Neuronal stem cell (in vitro differentiated cells): Measurements from ENCODE around the gene PRICKLE2.

Experiments
- DNase-seq: peaks from one replicate; pipeline ENCODE4 v3.0.0-alpha.2; 2013; ENCODE audit warnings: low spot score
- H2AFZ ChIP-seq: one replicate; pipeline ENCODE4 v1.6.1; 2013; ENCODE audit warnings: mild to moderate bottlenecking, low read length, inconsistent platforms
- H2AK5ac ChIP-seq: 2 replicates; pipeline ENCODE4 v1.6.1; 2013; ENCODE audit warnings: low read depth, mild to moderate bottlenecking, inconsistent platforms, low read length, moderate library complexity, mixed read lengths
- H2BK120ac ChIP-seq: 2 replicates; pipeline ENCODE4 v1.6.1; 2013; ENCODE audit warnings: low read depth, mild to moderate bottlenecking, inconsistent platforms, low read length, moderate library complexity, mixed read lengths
- H2BK12ac ChIP-seq: one replicate; pipeline ENCODE4 v1.6.1; 2013; ENCODE audit warnings: low read length, inconsistent platforms
- H2BK15ac ChIP-seq: 2 replicates; pipeline ENCODE4 v1.6.1; 2013; ENCODE audit warnings: mild to moderate bottlenecking, low read length, inconsistent platforms, mixed read lengths
- H2BK5ac ChIP-seq: one replicate; pipeline ENCODE4 v1.6.1; 2013; ENCODE audit warnings: inconsistent platforms, mild to moderate bottlenecking, low read length, moderate library complexity
- H3K14ac ChIP-seq: one replicate; pipeline ENCODE4 v1.6.1; 2013; ENCODE audit warnings: low read length, inconsistent platforms
- H3K18ac ChIP-seq: 2 replicates; pipeline ENCODE4 v1.6.1; 2013; ENCODE audit warnings: low read length, inconsistent platforms
- H3K23ac ChIP-seq: 2 replicates; pipeline ENCODE4 v1.6.1; 2013; ENCODE audit warnings: low read depth, mild to moderate bottlenecking, mixed read lengths, low read length, inconsistent platforms; ENCODE audit not compliant: poor library complexity
- H3K27ac ChIP-seq: replicated peaks from 3 replicates; pipeline ENCODE4 v1.5.1; 2013; ENCODE audit warnings: low read length, inconsistent platforms
- H3K27me3 ChIP-seq, 3 experiments: 2 replicates each; pipeline ENCODE4 v1.6.1; 2013; ENCODE audit warnings: low read length in 3 of 3, mild to moderate bottlenecking in 2 of 3, inconsistent platforms in 1 of 3, low read depth in 1 of 3, mixed read lengths in 1 of 3, moderate library complexity in 1 of 3; ENCODE audit not compliant: control insufficient read depth in 3 of 3, insufficient read depth in 3 of 3
- H3K36me3 ChIP-seq, 2 donors: replicated peaks in 1 of 2; 2 replicates each; pipeline ENCODE4 v1.6.1; 2013; ENCODE audit warnings: low read length in 2 of 2; ENCODE audit not compliant: control insufficient read depth in 2 of 2, insufficient read depth in 2 of 2
- H3K4ac ChIP-seq: 2 replicates; pipeline ENCODE4 v1.6.1; 2013; ENCODE audit warnings: inconsistent platforms, mild to moderate bottlenecking, low read length, moderate library complexity
- H3K4me1 ChIP-seq, 2 donors: 1 replicate in 1 of 2; 2 replicates in 1 of 2; pipeline ENCODE4 v1.6.1; 2013; ENCODE audit warnings: low read length in 2 of 2, low read depth in 1 of 2; ENCODE audit not compliant: control insufficient read depth in 2 of 2, insufficient read depth in 1 of 2
- H3K4me2 ChIP-seq: one replicate; pipeline ENCODE4 v1.6.1; 2013; ENCODE audit warnings: mild to moderate bottlenecking, low read length, inconsistent platforms; ENCODE audit not compliant: insufficient read depth, poor library complexity, severe bottlenecking
- H3K4me3 ChIP-seq, 2 donors: 2 replicates each; pipeline ENCODE4 v1.5.1; 2013; ENCODE audit warnings: low read length in 2 of 2, mild to moderate bottlenecking in 2 of 2, inconsistent platforms in 1 of 2, moderate library complexity in 1 of 2
- H3K79me1 ChIP-seq: one replicate; pipeline ENCODE4 v1.6.1; 2013; ENCODE audit warnings: low read depth, mild to moderate bottlenecking, inconsistent platforms, low read length, moderate library complexity
- H3K9ac ChIP-seq: one replicate; pipeline ENCODE4 v1.6.1; 2013; ENCODE audit warnings: mild to moderate bottlenecking, low read depth, low read length, inconsistent platforms; ENCODE audit not compliant: poor library complexity
- H3K9me3 ChIP-seq, 2 donors: replicated peaks in 1 of 2; 2 replicates each; pipeline versions ENCODE3 to v1.6.1; 2013; ENCODE audit warnings: low read length in 2 of 2, mild to moderate bottlenecking in 2 of 2, inconsistent platforms in 1 of 2, low read depth in 1 of 2, mixed read lengths in 1 of 2, moderate library complexity in 1 of 2; ENCODE audit not compliant: control insufficient read depth in 2 of 2, insufficient read depth in 1 of 2
- H4K8ac ChIP-seq: one replicate; pipeline ENCODE4 v1.6.1; 2013; ENCODE audit warnings: low read depth, mild to moderate bottlenecking, inconsistent platforms, low read length, moderate library complexity
- H4K91ac ChIP-seq: one replicate; pipeline ENCODE4 v1.6.1; 2013; ENCODE audit warnings: low read length, low read depth, mild to moderate bottlenecking, inconsistent platforms; ENCODE audit not compliant: poor library complexity
- WGBS, 2 donors: extraction: QIAGEN DNeasy Blood & Tissue Kit; methylation state at CpG; one replicate each; pipeline ENCODE4 v1.1.7; 2013; ENCODE audit warnings: missing lambda C conversion rate in 2 of 2, mixed read lengths in 1 of 2; ENCODE audit not compliant: insufficient read length in 2 of 2, insufficient replicate concordance in 1 of 2; ENCODE audit errors: extremely low coverage in 2 of 2; 5-methylcytosine and 5-hydroxymethylcytosine counted together

Gene PRICKLE2

GRCh38 chr3:64097920-64098319 is 127.3 kb downstream of the PRICKLE2 start:
- Histone ChIP-seq H3K9me3 (no peaks in the 10 kb centered on the region), H3K4me1 (peaks cover 9 to 10% of the 10 kb centered on the region in 2 donors), H3K4me3 (no peak overlapping the region), H3K27me3 (no peaks in the 10 kb centered on the region), H3K36me3 (no peaks in the 10 kb centered on the region), H3K4me2 (no peak overlapping the region), H2BK15ac (no peak overlapping the region), H3K18ac (no peak overlapping the region), H3K79me1 (no peaks in the 10 kb centered on the region), H2BK12ac (no peak overlapping the region), H2AK5ac (no peak overlapping the region), H3K27ac (no peak overlapping the region), H3K23ac (no peak overlapping the region), H3K14ac (no peak overlapping the region), H4K8ac (no peak overlapping the region), H2AFZ (peak overlapping the region; percentile 42), H3K9ac (no peak overlapping the region), H2BK120ac (no peak overlapping the region), H4K91ac (no peak overlapping the region), H2BK5ac (no peak overlapping the region), H3K4ac (no peak overlapping the region)
- DNase-seq, result no peak
- WGBS, 2 donors, result no CpG with 5 or more reads among the region's 5 CpGs

GRCh38 chr3:64095802-64096201 is 129.5 kb downstream of the PRICKLE2 start:
- H3K9ac ChIP-seq, result no peak overlapping the region
- DNase-seq, result no peak

DNA sequence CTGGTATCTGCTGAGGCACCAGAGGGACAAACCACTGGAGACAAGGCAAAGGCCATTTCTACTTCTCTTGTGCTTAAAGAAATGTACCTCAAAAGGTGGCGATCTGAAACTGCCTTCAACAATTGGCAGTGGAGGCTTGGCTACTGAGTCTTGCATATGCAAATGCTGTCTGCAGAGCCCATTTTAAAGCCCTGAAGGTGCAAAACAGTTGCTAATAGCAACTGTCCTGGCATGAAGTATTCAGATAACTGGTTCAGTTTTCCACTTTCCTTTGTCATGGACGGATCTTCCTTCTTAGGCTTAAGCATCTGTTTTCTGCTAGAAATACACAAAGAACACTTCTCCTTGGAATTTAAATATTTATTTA is 130.6 kb downstream of the PRICKLE2 start:
- Histone ChIP-seq H3K4me1 (peaks cover 9 to 10% of the 10 kb centered on the region in 2 donors), H4K91ac (no peak overlapping the region), H3K4me3 (no peak overlapping the region), H4K8ac (no peak overlapping the region), H3K14ac (no peak overlapping the region), H2BK12ac (no peak overlapping the region), H2BK15ac (no peak overlapping the region), H3K4ac (no peak overlapping the region), H2BK5ac (no peak overlapping the region), H3K27ac (no peak overlapping the region), H3K23ac (no peak overlapping the region), H3K36me3 (no peaks in the 10 kb centered on the region), H3K27me3 (no peaks in the 10 kb centered on the region), H3K9me3 (no peaks in the 10 kb centered on the region), H2BK120ac (no peak overlapping the region), H3K9ac (no peak overlapping the region), H3K18ac (no peak overlapping the region), H3K4me2 (no peak overlapping the region), H2AK5ac (no peak overlapping the region), H2AFZ (no peak overlapping the region), H3K79me1 (no peaks in the 10 kb centered on the region)
- DNase-seq, result no peak
- no CpG with 5 or more reads among the region's 2 CpGs for WGBS, 2 donors

More at GRCh38 chr3:64095802-64096201, 129.5 kb downstream of the PRICKLE2 start:
- no peaks in the 10 kb centered on the region for H3K79me1 ChIP-seq
- no peak overlapping the region for H2AK5ac ChIP-seq
- H3K4ac ChIP-seq, result no peak overlapping the region
- H3K9me3 ChIP-seq, result no peaks in the 10 kb centered on the region
- H3K4me1 ChIP-seq, result peaks cover 9 to 10% of the 10 kb centered on the region in 2 donors
- H3K4me2 ChIP-seq, result no peak overlapping the region
- WGBS, 2 donors, result no CpG with 5 or more reads among the region's 3 CpGs
- H4K8ac ChIP-seq, result no peak overlapping the region
- H3K27ac ChIP-seq, result no peak overlapping the region
- H2AFZ ChIP-seq, result no peak overlapping the region
- H3K14ac ChIP-seq, result no peak overlapping the region
- H3K36me3 ChIP-seq, result no peaks in the 10 kb centered on the region
- no peak overlapping the region for H2BK15ac ChIP-seq
- no peak overlapping the region for H3K23ac ChIP-seq
- no peak overlapping the region for H2BK5ac ChIP-seq
- no peak overlapping the region for H3K4me3 ChIP-seq
- no peak overlapping the region for H2BK120ac ChIP-seq
- H3K18ac ChIP-seq, result no peak overlapping the region
- H2BK12ac ChIP-seq, result no peak overlapping the region
- H3K27me3 ChIP-seq, result no peaks in the 10 kb centered on the region
- no peak overlapping the region for H4K91ac ChIP-seq

GRCh38 chr3:64093825-64094712 is 131.2 kb downstream of the PRICKLE2 start:
- H3K4me1 ChIP-seq, result peaks cover 9 to 10% of the 10 kb centered on the region in 2 donors
- H3K4me2 ChIP-seq, result no peak overlapping the region
- no peak overlapping the region for H2BK15ac ChIP-seq
- H3K23ac ChIP-seq, result no peak overlapping the region
- H3K18ac ChIP-seq, result no peak overlapping the region
- H3K14ac ChIP-seq, result no peak overlapping the region
- H3K9me3 ChIP-seq, result no peaks in the 10 kb centered on the region
- H2BK12ac ChIP-seq, result no peak overlapping the region
- no peak overlapping the region for H3K4me3 ChIP-seq
- no CpG with 5 or more reads among the region's 3 CpGs for WGBS, 2 donors
- H3K9ac ChIP-seq, result no peak overlapping the region
- H2BK5ac ChIP-seq, result no peak overlapping the region
- no peak overlapping the region for H2BK120ac ChIP-seq
- no peak overlapping the region for H3K4ac ChIP-seq
- no peaks in the 10 kb centered on the region for H3K36me3 ChIP-seq
- H4K8ac ChIP-seq, result no peak overlapping the region
- H3K79me1 ChIP-seq, result no peaks in the 10 kb centered on the region
- H3K27ac ChIP-seq, result no peak overlapping the region
- H4K91ac ChIP-seq, result no peak overlapping the region
- no peak overlapping the region for H2AFZ ChIP-seq
- no peaks in the 10 kb centered on the region for H3K27me3 ChIP-seq
- no peak overlapping the region for H2AK5ac ChIP-seq
- no peak for DNase-seq
